Hepatocyte (in vitro differentiated cells): Measurements from ENCODE around the gene TBC1D4.

Experiments used
- CTCF ChIP-seq: fragments of 200-600 bp; sonication (generic); IDR thresholded peaks from 2 replicates; pipeline ENCODE4 v1.5.1; 2016; ENCODE audit warnings: antibody characterized with exemption, mild to moderate bottlenecking; ENCODE audit not compliant: poor library complexity
- EZH2 ChIP-seq: fragments of 200-600 bp; sonication (generic); IDR thresholded peaks from 2 replicates; pipeline ENCODE4 v1.6.1; 2016; ENCODE audit warnings: antibody characterized with exemption, mild to moderate bottlenecking, borderline replicate concordance
- EZH2phosphoT487 ChIP-seq: fragments of 200-600 bp; sonication (generic); IDR thresholded peaks from one replicate; pipeline ENCODE4 v1.6.1; 2018; ENCODE audit warnings: antibody characterized with exemption, mild to moderate bottlenecking, low read depth, moderate library complexity; ENCODE audit not compliant: unreplicated experiment, severe bottlenecking

- TF ChIP-seq EZH2 (no peak), CTCF (no peak), EZH2phosphoT487 (no peak)
Measured at GRCh38 chr13:75326173-75327134, 155.5 kb downstream of the TBC1D4 start.
